Measurements from ENCODE around the gene AQP12B. TPM values are rescaled to one million over a fixed set of nuclear protein-coding genes. Genes with fewer than 3 reads are reported as not detected.

AQP12B gene
- total and polyA plus RNA-seq, 5 donors = not detected

DNA sequence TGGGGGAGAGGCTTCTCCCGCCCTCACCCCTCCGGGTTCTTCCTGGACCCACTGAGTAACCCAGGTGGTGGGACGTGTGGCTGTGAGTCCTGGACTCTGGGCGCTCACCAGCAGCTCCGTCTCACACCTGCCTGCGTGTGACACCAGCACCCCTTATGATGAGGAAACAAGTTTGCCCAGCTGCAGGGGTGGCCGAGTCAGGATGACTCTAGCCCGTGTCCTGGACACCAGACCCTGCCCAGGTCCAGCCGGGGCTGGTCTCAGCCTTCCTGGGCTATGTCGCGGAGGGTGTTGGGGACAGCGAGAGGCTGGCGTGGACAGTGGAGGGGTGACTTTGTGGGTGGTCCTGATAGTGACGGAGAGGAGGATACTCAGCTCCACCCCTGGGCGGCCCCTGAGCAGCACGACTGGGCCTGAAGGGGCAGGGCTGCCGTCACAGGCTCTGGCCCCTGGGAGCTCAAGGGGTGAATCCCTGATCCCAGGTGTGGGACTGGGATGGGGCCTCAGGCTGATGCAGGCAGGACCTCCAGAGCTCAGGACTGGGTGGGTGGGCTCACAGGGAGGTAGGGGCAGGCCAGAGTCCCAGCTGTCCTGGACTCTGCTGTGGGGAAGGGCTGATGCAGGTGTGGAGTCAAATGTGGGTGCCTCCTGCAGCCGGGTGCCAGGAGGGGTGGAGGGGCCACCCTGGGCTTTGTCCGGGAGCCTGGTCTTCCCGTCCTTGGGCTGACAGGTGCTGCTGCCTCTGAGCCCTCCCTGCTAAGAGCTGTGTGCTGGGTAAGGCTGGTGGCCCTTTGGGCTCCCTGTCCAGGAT is 53.7 kb downstream of the AQP12B start:
- no peaks in the 10 kb centered on the region for H3K4me1 ChIP-seq (ENCODE audit: control insufficient read depth, insufficient read depth, low read length)
- no peak overlapping the region for H3K27ac ChIP-seq (ENCODE audit: low read length)
- ATAC-seq (no peak), DNase-seq (peak in 1 of 3 donors; percentile 28)
- H3K9me3 ChIP-seq (ENCODE audit: control insufficient read depth, low read length) = no peaks in the 10 kb centered on the region
- H3K27me3 ChIP-seq (ENCODE audit: control insufficient read depth, insufficient read depth) = no peaks in the 10 kb centered on the region
- WGBS = 58% methylated on average over 20 of the region's 20 CpGs
- intact Hi-C loops (cut with DNase I) = no loop called here
- H3K4me3 ChIP-seq (ENCODE audit: low read length) = no peak overlapping the region

DNA sequence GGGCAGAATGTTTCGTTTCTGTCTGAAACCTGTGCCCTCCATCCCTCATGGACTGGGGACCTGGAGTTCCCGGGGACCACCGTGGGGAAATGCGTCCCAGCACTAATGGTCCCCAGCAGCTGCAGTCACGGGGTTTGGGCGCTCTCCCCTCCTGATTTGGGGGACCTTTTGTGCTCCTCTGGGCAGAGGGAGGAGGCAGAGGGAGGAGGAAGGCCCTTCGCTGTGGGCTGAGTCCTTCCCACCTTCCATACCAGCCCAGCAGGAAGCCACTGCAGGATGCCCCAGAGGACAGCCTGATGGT is 54.2 kb downstream of the AQP12B start:
- Histone ChIP-seq H3K27me3 (ENCODE audit: control insufficient read depth, insufficient read depth) (no peaks in the 10 kb centered on the region), H3K4me3 (ENCODE audit: low read length) (no peak overlapping the region), H3K4me1 (ENCODE audit: control insufficient read depth, insufficient read depth, low read length) (no peaks in the 10 kb centered on the region), H3K27ac (ENCODE audit: low read length) (no peak overlapping the region), H3K9me3 (ENCODE audit: control insufficient read depth, low read length) (no peaks in the 10 kb centered on the region)
- 88% methylated on average over 7 of the region's 7 CpGs for WGBS
- intact Hi-C loops (cut with DNase I) = no loop called here
- no peak for ATAC-seq
- DNase-seq = no peak

DNA sequence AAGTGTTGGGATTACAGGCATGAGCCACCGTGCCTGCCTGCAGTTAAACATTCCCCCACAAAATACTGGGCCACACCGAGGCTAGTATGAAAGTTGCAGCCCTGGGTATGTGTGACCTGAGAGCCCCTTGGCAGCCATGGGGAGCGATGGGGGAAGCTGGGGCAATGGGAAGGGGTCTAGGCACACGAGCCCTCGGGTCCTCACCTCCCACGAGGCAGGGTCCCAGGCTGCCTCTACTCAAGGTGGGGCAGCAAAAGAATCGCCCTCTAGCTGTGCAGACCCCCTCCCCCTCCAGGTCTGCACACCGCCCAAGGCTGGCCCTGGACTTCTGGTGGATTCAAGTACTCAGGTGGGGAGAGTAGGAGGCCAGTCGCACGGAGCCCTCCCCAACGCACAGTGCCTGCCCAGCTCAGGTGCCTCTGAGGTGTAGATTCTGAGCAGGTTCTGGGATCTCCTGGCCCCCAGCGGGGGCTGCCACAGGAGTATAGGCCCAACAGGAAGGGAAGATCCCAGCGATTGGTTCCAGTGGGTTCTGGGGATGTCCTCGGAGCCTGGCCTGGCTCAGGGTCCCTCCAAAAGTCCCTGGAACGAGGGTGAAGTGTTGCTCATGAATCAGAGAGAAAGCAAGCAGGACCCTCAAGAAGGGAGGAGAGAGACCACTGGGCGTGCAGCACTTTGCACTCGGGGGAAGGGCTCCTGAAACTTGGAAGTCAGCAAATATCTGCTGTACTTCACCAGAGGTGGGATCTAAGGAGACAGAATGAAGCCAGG is 54.8 kb downstream of the AQP12B start:
- Histone ChIP-seq H3K9me3 (ENCODE audit: control insufficient read depth, low read length) (no peaks in the 10 kb centered on the region), H3K4me3 (ENCODE audit: low read length) (no peak overlapping the region), H3K4me1 (ENCODE audit: control insufficient read depth, insufficient read depth, low read length) (no peaks in the 10 kb centered on the region), H3K27ac (ENCODE audit: low read length) (no peak overlapping the region), H3K27me3 (ENCODE audit: control insufficient read depth, insufficient read depth) (no peaks in the 10 kb centered on the region)
- no peak for ATAC-seq
- intact Hi-C loops (cut with DNase I) = no loop called here
- DNase-seq = peak in 1 of 3 donors; percentile 36
- WGBS = 90% methylated on average over 17 of the region's 17 CpGs

DNA sequence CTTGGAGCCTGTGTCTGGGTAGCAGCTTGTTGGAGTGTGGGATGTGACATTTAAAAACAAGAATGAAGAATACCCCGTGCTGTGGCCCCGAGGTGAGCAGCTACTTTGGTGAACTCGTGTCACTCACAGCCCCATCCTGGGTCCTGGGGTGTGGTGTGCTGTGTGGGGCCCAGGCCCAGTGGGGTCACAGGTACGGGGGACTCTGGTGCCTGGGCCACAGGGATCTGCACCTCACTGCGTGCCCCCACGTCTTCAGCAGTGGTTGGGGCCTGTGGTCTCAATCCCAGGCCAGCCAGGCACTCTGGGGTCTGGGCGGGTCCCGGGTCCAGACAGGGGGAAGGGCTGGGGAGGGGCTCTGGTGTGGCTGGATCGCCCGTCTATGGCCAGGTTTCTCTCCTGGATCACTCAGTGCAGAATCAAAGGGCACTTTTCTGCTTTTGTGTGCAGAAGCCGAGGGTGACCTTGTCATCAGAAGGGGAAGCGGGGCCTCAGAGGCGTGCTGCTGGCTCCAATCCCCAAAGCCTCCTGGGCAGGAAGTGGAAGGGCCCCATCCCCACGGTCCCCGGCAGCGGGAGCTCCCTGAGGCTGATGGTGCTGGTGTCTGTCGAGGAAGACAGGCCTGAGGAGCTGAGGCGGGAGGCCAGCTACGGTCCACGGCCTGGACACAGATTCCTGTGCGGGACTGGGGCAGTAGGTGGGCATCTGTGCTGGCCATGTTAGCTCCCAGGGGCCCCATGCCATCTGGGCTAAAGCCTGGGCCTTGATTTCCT is 56.0 kb downstream of the AQP12B start:
- intact Hi-C loops (cut with DNase I) = no loop called here
- H3K27me3 ChIP-seq (ENCODE audit: control insufficient read depth, insufficient read depth) = no peaks in the 10 kb centered on the region
- H3K27ac ChIP-seq (ENCODE audit: low read length) = no peak overlapping the region
- H3K9me3 ChIP-seq (ENCODE audit: control insufficient read depth, low read length) = no peaks in the 10 kb centered on the region
- no peak overlapping the region for H3K4me3 ChIP-seq (ENCODE audit: low read length)
- 45% methylated on average over 21 of the region's 21 CpGs for WGBS
- ATAC-seq (no peak), DNase-seq (peak in 2 of 3 donors; percentile 50 to 65)
- H3K4me1 ChIP-seq (ENCODE audit: control insufficient read depth, insufficient read depth, low read length) = no peaks in the 10 kb centered on the region

Other genes with a start within 250 kb of the AQP12B start
- gene GPC1, start 247.2 kb downstream of the AQP12B start, total RNA-seq = 100 to 1,000 TPM in 2 of 4 donors, 10 to 100 TPM in 2; 75.8 to 107 (median 94.8) TPM
- gene GPC1, start 247.2 kb downstream of the AQP12B start, polyA plus RNA-seq = 118 TPM
- 1 to 10 TPM; 7.3 to 8.0 (median 7.6) TPM for gene ANKMY1, start 124.9 kb downstream of the AQP12B start, total RNA-seq
- gene ANKMY1, start 124.9 kb downstream of the AQP12B start, polyA plus RNA-seq = 3.5 TPM
- 10 to 100 TPM in 3 of 4 donors, 1 to 10 TPM in 1; 9.6 to 14.9 (median 11.7) TPM for gene DUSP28, start 122.5 kb downstream of the AQP12B start, total RNA-seq
- 10.9 TPM for gene DUSP28, start 122.5 kb downstream of the AQP12B start, polyA plus RNA-seq
- 10 to 100 TPM; 40.4 to 61.6 (median 58.0) TPM for gene RNPEPL1, start 114.4 kb downstream of the AQP12B start, total RNA-seq
- gene RNPEPL1, start 114.4 kb downstream of the AQP12B start, polyA plus RNA-seq = 108 TPM
- 10 to 100 TPM; 21.2 to 44.3 (median 36.2) TPM for gene CAPN10, start 96.2 kb downstream of the AQP12B start, total RNA-seq
- 40.1 TPM for gene CAPN10, start 96.2 kb downstream of the AQP12B start, polyA plus RNA-seq
- 1 to 10 TPM in 2 of 4 donors, under 1 TPM in 2; 0.53 to 1.4 (median 1.0) TPM for gene GPR35, start 57.4 kb downstream of the AQP12B start, total RNA-seq
- 0.84 TPM for gene GPR35, start 57.4 kb downstream of the AQP12B start, polyA plus RNA-seq
- gene AQP12A, start 9.0 kb upstream of the AQP12B start, total RNA-seq = not detected
- not detected for gene AQP12A, start 9.0 kb upstream of the AQP12B start, polyA plus RNA-seq
- gene KIF1A, start 137.3 kb upstream of the AQP12B start, total RNA-seq = 10 to 100 TPM; 45.3 to 83.0 (median 66.9) TPM
- gene KIF1A, start 137.3 kb upstream of the AQP12B start, polyA plus RNA-seq = 45.7 TPM
- not detected for gene AGXT, start 185.9 kb upstream of the AQP12B start, total RNA-seq
- 0.14 TPM for gene AGXT, start 185.9 kb upstream of the AQP12B start, polyA plus RNA-seq
- gene MAB21L4, start 213.3 kb upstream of the AQP12B start, total RNA-seq = not detected
- not detected for gene MAB21L4, start 213.3 kb upstream of the AQP12B start, polyA plus RNA-seq
- gene CROCC2, start 223.5 kb upstream of the AQP12B start, total RNA-seq = under 1 TPM in 1 of 4 donors, not detected in 3; 0.03 TPM
- gene CROCC2, start 223.5 kb upstream of the AQP12B start, polyA plus RNA-seq = not detected

All from right cardiac atrium (tissue), 5 donors.